NK-92 treated with Interleukin-12 subunit alpha and Interleukin-12 subunit beta, amount 100 ng/mL, for 24 hours (cell line): ENCODE results near the gene GABBR2.
"Not testable (repeated sequence)": the region's sequence is repeated elsewhere in the genome, so short reads cannot be mapped to it uniquely, and the experiment has no call there.

ENCODE experiments used
- DNase-seq: peaks from one replicate; lab custom pipeline; 2025; lab: John Stamatoyannopoulos, UW

Gene GABBR2

DNA sequence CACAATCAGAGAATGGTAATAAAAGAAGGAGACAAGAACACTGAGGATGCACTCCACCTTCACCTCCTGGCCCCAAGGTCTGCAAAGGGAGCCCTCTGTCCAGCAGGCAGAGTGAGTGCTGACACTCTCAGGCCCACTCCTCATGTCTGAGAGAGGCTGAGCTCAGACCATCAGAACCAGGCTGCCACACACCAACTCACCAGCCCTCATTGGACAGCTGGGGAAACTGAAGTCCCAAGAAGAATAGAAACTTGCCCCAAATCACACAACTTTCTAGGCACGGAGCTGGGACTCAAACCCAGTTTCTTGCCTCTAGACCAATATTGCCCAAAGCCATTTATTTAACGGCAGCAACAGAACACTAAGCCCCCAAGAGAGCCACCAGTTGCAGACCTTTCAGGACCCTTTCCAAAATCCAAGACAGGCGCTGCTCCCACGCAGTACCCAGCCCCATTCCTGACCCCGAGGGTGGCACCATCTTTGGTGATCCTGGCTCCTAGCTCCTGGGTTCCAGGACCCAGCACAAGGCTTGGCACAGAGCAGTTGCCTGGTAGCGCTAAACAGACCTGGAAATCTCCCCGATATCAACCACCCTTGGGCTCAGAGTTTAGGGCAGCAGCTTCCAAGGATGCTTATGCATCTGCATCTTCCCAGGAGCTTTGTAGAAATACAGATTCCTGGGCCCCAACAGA, 192.4 kb downstream of the GABBR2 start:
- DNase-seq = no peak

DNA sequence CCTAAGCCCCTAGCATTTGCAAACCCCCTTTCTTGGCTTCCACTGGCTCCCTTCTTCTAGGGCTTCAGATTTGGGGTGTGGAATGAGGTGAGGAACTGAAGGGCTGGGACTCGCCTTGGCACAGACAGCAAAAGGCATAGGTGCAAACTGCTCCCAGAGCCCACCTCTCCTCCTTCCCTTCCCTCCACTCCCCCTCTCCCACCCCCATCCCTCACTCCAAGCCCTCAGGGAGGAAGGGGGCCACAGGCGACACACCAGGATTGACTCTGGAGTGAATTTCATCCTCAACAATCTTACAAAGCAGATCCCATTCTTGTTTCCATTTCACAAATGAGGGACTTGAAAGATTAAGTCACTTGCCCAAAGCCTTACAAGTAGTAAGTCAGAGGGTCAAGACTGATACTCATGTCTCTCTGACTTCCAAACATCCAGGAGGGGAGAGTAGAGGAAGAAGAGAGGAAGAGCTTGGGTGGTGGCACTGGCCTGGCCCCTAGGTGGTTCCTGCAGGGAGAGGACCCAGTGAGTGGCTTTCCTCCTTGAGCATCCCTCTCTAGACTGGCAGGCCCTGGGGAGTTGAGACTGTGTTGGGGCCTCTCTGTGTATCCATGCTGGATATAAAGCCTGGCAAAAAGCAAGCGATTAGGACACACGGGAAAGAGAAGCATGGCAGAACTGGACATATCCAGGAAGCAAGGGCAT, 193.1 kb downstream of the GABBR2 start:
- DNase-seq = no peak

DNA sequence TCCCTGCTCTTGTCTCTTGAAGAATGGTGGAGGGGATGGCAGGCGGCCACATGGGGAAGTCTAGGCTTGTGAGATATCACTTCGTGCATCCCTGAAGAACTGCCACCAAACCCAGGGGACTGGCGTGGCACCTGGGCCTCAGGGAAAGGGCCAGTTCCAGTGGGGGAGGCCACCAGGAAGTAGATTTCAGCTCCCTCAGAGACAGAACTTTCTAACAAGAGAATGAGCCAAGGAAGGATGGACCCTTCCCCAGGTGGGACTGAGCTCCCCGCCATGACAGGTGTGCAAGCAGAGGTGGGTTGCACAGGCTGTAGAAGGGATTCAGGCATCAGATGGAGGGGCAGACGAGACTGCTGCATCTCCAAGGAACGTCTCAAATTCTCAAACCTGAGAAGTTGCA, 193.9 kb downstream of the GABBR2 start:
- no peak for DNase-seq

DNA sequence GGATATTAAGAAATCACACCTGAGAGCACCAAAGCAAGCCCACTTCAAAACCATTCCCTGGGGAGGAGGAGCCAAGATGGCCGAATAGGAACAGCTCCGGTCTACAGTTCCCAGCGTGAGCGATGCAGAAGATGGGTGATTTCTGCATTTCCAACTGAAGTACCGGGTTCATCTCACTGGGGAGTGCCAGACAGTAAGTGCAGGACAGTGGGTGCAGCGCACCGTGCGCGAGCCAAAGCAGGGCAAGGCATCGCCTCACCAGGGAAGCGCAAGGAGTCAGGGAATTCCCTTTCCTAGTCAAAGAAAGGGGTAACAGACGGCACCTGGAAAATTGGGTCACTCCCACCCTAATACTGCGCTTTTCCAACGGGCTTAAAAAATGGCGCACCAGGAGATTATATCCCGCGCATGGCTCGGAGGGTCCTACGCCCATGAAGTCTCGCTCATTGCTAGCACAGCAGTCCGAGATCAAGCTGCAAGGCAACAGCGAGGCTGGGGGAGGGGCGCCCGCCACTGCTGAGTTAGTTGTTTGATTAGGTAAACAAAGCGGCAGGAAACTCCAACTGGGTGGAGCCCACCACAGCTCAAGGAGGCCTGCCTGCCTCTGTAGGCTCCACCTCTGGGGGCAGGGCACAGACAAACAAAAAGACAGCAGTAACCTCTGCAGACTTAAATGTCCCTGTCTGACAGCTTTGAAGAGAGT, 200.4 kb downstream of the GABBR2 start:
- not testable (repeated sequence) for DNase-seq

DNA sequence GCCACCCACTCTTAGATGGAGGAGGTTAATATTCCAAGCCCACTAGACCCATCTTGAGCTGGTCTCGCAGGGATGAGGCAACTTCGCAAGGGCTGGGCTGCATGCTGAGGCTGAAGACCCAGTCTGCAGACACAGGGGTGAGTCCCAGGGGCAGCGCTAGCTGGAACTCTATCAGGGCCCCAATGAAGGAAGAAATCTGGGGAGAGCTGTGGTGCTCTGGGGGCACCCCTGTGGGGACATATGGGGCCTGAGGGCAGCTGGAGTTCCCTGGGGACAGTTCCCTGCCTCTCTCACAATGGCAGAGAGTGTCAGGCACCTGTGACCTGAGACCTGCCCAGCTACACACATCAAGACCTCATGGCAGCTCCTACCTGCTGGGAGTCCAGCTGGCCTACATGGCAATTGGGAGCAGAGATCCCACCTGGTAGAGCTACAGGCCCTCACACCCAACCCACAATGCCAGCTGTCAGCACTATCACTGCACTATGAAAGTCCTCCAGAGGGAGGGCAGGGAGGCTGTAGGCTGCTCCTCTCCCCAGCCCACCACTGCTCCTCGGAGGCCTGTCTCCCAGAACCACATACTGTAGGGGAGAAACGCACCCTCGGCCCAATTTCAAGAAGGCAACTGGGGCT, 202.2 kb downstream of the GABBR2 start:
- no peak for DNase-seq

DNA sequence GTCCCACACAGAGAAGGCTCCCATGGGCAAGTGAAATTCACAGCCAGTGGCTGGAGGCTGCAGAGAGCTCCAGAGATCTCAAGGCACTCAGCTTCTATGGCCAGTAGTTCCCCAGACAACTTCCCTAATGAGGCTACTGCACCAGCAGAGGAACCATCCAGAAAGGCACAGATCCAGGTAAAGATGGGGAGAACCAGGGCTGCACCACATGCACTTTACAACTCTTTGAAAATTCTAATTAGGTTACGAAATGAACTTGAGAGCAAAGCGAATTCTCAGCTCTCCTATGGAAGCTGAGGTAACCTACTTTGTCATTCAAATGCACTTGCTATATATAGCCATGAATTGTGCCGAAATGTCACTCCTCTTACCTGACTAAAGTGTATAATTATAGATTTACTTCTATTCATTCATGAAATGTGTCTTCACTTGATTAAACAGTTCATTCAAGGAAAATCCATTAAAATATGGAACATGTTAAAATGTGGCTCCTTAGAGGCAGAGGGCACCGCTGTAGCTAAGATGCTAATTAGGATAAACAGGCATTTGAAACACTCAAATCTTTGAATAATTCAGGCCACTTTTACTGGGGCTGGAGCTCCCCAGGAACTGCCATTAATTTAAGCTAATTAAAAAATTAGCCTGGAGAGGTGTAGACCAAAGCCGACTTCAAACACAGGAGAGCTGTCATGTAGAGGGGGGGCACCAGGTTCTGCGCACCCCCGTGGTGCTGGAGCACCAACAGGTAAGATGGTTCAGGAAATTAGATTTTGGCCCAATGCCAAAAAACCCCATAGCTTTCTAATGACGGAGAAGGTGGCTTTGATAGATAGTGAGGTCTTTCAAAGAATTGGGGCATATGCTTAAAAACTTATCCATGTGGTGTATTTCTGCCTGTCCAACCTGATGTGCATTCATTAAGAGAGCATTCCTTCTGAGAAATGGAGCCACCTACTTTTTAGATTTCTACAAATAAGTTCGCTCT, 204.1 kb downstream of the GABBR2 start:
- no peak for DNase-seq

DNA sequence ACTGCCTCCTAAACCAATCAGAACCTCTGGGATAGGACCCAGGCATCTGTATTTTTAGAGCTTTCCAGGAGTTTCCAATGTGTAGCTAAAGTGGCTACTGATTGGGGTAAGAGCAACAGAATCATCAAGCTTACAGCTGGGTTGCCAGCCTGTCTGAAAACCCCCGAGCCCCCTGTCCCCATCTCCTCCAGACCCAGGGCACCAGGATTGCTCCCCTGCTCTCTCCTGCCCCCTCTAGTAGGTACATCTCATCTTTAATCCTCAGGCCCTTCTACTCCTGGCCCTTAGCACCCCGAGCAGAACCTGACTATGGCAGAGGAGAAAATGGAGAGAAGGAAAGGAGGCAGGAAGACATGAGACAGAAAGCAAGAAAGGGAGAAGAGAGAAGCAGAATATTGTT, 204.9 kb downstream of the GABBR2 start:
- no peak for DNase-seq

DNA sequence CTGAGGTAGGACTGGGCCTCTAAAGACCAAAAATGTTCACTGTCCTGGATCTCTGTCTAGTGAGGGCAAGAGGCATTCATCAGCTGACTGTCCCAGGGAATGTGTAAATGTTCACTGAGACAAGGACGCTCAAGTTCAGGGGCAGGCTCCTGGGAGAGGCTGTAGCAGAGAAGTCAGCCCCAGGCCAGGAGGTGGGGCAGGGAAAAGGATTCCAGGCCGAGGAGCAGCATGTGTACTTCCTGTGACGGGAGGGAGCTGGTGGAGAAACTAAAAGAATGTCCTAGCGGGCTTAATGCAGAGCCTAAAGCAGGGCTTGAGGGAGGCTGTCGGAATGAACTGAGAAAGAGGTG, 205.8 kb downstream of the GABBR2 start:
- DNase-seq = no peak

DNA sequence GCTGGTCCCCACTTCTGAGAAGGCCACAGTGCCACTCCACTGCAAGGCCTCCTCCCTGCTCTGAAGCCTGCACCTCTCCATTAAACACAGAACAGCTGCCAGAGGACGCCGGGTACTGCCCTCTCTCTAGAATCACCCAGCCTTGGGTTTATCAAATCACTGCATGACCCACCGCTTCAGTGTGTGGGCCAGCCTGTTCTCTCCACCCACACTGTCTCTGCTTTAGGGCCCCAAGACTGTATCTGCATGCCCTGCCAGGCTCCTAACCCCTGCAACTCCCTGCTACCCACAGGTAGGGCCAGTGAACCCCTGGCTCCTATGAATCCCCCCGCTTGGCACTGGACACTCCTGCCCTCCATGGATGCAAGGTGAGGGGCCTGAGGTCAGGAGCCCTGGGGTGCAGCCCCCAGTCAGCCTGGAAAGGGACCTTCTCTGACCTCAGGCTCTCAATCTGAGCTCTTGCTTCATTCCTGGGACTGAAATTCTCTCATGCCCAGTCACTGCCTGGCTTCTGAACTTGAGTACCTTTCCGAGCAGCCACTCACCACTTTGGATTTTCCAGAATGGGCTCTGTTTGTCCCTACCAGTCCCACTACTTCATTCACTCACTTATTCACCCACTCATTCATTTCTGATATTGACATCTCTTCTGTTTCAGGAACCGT, 206.3 kb downstream of the GABBR2 start:
- no peak for DNase-seq

DNA sequence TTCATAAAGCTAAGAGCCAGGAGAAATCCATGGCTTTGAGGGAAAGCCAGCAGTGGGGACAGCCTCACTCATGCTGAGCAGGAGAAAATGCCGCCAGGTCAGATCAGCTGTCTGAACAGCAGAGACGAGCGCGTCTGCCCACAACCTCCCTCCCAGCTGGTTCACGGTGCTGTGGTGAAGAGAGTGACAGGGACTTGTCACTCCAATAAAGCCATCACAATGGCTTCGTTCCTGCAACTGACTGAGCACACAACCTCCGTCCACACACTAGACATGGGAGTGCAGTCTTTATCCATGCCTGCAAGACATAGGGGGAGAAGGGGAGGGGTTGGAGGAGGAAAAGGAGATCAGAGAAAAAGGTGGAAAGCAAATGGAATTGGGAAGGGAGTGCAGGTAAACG, 206.9 kb downstream of the GABBR2 start:
- DNase-seq = no peak

DNA sequence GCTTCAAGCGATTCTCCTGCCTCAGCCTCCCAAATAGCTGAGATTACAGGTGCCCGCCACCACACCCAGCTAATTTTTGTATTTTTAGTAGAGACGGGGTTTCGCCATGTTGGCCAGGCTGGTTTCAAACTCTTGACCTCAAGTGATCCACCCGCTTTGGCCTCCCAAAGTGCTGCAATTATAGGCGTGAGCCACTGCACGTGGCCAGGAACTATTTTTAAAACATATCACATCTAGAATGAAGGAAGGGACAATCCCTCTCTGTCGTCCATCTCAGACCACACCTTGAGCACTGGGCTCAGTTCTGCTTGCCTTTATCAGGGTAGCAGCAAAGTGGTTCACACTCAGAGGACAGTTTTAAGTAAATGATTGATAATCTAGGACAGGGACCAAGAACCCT, 207.5 kb downstream of the GABBR2 start:
- DNase-seq = not testable (repeated sequence)

DNA sequence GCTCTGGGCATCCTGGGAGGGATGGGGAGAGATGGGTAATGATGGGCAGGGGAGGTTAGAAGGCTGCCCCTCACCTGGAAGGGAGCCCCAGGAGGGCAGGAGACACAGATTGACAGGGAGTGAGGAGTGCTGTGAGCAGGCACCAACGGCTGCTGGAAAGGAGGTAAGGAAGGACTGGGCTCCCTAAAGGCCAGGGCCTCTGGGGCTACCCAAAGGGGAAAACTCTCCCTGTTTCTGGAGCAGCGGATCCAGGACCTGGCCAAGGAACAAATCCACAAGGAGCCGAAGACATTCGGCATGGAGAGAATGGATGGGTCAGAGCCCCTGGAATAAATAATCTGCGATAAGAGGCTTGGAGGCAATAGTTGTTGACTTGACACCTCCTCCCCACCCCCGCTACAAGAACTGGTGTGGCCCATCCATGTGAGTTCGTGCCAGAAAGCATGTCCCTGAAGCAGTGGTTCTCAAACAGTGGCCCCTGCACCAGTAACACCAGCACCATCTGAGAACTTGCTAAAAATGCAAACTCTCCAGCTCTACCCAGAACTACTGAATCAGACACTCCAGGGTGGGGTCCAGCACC, 208.3 kb downstream of the GABBR2 start:
- DNase-seq = no peak

DNA sequence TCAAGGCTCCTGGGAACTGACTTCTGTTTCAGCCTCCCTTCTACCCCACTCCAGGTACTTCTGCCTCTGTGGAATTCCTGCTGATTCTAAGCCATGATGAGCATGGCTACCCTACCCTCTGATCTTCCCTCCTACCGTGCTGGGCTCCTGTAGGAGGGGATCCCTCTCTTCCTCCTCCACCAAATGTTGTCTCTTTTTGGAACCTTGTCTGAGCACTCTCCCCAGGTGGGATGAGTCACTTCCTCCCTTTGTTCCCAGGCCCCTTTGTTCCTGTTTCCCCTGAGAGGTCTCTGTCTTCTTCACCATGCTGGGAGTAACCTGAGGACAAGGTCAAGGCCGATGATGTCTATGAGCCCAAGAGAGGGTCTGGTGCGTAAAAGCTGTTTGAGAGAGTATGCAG, 213.2 kb downstream of the GABBR2 start:
- DNase-seq = no peak

DNA sequence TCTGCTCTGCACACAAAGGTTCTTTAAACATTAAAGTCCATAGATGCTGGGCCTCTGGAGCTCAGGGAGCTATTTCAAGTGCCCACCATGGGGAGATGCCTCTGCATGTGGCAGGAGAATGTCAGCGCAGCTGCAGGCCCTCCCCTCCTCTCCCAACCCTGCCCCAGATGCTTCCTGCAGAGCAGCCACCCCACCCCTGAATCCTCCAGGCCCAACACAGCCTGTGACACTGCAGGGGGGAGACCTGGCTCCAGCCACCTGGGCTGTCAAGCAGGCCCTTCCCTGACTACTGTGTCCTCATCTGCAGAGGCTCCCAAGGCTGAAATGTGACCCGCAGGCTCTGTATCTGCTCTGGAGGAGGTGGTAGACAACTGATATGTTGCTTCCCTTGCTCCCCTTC, 213.9 kb downstream of the GABBR2 start:
- no peak for DNase-seq

DNA sequence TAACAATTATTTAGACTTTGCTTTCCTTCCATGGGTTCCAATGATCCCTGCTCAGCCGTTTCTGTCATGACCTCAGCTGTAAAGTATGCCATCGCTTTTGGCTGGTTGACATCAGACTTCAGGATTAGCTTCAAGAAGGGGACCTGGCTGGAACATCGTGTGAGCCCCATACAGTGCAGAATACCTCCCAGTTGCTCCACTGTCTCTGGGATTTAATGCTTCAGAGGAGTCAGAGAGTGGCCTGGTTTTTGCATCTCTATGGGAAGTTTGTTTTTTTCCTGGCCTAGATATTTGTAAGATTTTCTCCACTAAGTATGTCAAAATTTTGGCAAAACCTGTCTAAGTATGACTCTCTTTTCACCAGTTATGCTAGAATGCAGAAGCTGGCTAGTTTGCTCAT, 216.9 kb downstream of the GABBR2 start:
- DNase-seq = no peak

DNA sequence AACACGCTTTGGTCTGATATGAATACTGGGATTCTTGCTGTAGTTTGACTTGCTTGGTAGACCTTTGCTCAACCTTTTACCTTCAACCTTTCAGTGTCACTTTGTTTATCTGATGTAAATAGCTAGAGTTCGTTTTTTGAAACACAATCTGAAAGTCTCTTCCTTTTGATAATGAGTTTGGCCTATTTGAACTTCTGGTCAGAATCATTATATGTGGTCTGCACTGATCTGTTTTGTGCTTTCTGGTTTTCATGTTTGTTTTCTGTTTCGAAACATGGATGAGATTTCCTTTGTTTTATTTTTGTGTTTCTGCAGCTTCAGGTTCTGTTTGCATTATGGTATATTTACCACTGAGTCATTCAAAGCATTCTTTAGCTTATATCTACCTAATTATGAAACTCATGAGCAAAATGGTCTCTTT, 217.5 kb downstream of the GABBR2 start:
- DNase-seq = no peak

DNA sequence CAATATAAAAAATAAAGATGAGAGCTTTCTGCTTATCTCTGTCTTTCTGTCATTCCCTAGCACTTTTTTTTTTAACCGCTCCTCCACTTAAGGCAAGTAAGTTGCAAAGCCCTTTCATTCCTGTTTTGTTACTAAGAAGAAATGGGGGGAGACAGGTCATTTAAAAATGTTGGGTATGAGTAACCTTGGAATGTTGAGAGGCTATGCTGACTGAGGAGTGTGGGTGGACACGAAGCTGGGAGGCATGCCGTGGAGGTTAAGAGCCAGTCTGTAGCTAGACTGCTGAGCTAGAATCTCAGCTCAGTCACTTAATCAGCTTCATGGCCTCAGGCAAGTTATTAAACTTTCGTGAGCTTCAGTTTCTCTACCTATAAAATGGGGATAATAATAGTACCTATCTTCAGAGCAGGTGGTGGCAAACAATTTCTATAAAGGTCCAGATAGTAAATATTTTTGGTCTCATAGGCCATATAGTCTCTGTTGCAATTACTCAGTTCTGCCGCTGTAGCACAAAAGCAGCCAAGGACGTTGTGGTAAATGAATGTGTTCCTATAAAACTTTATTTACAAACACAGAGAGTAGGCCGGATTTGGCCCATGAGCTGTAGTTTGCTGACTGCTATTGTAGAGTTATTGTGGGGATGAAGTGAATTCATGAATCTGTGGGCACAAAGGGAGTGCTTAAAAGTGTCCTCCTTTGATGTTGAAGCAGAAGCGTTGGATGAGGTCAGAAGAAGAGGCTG, 220.0 kb downstream of the GABBR2 start:
- no peak for DNase-seq

DNA sequence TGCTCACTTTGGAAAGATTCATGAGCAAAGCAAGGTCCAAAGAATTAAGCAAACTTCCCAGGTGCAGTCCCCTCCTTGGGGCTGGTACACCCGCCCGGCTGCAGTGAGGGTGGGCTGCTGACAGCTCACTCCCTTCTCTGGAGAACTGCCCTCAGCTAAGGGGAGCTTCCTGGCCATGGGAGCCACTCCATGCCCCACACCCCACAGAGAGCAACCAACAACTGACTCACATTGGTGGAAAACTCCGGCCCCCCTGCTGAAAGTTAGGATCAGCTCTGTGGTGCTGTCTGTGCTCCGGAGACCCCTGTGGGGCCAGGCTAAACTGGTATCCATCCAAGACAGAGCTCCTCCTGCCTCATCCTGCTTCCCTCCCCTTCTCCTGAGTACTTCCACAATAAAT, 223.0 kb downstream of the GABBR2 start:
- no peak for DNase-seq

DNA sequence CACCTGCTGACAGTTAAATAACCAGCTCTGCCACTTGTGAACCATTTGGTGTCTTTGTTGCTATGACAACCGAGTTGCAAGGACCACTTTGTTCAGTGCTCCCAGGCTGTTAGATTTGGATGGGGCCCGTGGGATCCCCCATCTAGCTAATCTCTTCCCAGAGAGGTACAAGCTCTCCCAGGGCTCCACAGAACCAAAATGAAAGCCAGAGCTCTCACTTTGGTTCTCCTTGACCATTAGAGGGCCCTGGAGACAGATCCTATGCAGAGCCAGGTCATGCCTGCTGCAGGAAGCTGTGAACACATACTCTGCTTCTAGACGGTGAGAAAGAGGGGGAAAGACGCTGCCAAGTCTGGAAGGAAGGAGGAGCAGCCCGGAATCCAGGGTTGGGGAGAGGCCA, 224.6 kb downstream of the GABBR2 start:
- no peak for DNase-seq

DNA sequence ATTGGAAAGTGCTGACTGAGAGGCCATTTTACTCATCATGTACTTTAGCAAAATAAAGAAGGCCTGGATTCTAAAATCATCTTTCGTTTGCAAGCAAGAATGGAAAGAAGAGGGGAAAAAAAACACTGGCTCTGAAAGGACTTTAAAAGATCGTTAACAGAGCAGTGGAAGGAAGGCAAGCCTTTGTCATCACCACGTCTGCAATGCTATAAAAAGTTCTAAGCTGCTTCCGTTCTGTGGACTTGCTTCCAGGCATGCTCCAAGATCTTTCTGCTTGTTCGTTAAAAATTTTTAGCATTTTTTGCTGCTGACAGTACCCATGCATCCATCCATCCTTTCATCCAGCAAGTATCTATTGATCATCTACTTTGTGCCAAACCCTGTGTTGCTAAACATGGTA, 226.5 kb downstream of the GABBR2 start:
- no peak for DNase-seq
